MM.1S (cell line): ENCODE results near the gene CACNA1C.

ENCODE experiments used
- DNase-seq: peaks from one replicate; pipeline ENCODE4 v3.0.0-alpha.2; 2015
- H2AFZ ChIP-seq: fragments of 300-600 bp; sonication (generic); 2 replicates; pipeline ENCODE4 v1.6.0; 2016; ENCODE audit warnings: antibody characterized with exemption, low read length
- H3F3A ChIP-seq: fragments of 300-600 bp; sonication (generic); 2 replicates; pipeline ENCODE4 v1.6.1; 2016; ENCODE audit warnings: mild to moderate bottlenecking, antibody characterized with exemption, low read length, moderate library complexity, mixed read lengths; ENCODE audit not compliant: insufficient read depth
- H3K27ac ChIP-seq: fragments of 300-600 bp; sonication (generic); 2 replicates; pipeline ENCODE4 v1.5.1; 2016; ENCODE audit warnings: mild to moderate bottlenecking, low read length
- H3K27me3 ChIP-seq: fragments of 300-600 bp; sonication (generic); replicated peaks from 2 replicates; pipeline ENCODE4 v1.6.0; 2016; ENCODE audit warnings: low read length; ENCODE audit not compliant: insufficient read depth
- H3K36me3 ChIP-seq: fragments of 300-600 bp; sonication (generic); replicated peaks from 2 replicates; pipeline ENCODE4 v1.6.1; 2016; ENCODE audit warnings: mild to moderate bottlenecking, low read length, mixed read lengths; ENCODE audit not compliant: insufficient read depth
- H3K4me1 ChIP-seq: fragments of 300-600 bp; sonication (generic); 2 replicates; pipeline ENCODE4 v1.6.1; 2016; ENCODE audit warnings: low read length, mixed read lengths
- H3K4me2 ChIP-seq: fragments of 300-600 bp; sonication (generic); 2 replicates; pipeline ENCODE4 v1.6.0; 2016; ENCODE audit warnings: low read depth, low read length
- H3K4me3 ChIP-seq: fragments of 300-600 bp; sonication (generic); 2 replicates; pipeline ENCODE4 v1.5.1; 2016; ENCODE audit warnings: low read length, mixed read lengths
- H3K79me2 ChIP-seq: fragments of 300-600 bp; sonication (generic); 2 replicates; pipeline ENCODE4 v1.6.1; 2016; ENCODE audit warnings: mixed run types, low read length, mixed read lengths
- H3K9ac ChIP-seq: fragments of 300-600 bp; sonication (generic); 2 replicates; pipeline ENCODE4 v1.6.1; 2016; ENCODE audit warnings: low read length, mixed read lengths
- H3K9me2 ChIP-seq: fragments of 300-600 bp; sonication (generic); replicated peaks from 2 replicates; pipeline ENCODE4 v1.6.1; 2016; ENCODE audit warnings: mild to moderate bottlenecking, low read length, mixed read lengths; ENCODE audit not compliant: insufficient read depth
- H3K9me3 ChIP-seq: fragments of 300-600 bp; sonication (generic); replicated peaks from 2 replicates; pipeline ENCODE4 v1.6.1; 2016; ENCODE audit warnings: mild to moderate bottlenecking, low read length, mixed read lengths; ENCODE audit not compliant: insufficient read depth
- H4K20me1 ChIP-seq: fragments of 300-600 bp; sonication (generic); 2 replicates; pipeline ENCODE4 v1.6.1; 2016; ENCODE audit warnings: mild to moderate bottlenecking, low read length, moderate library complexity, mixed read lengths; ENCODE audit not compliant: insufficient read depth
- EZH2 ChIP-seq: fragments of 300-600 bp; sonication (generic); optimal IDR thresholded peaks from 2 replicates; pipeline ENCODE3; 2017; ENCODE audit warnings: low read depth, mild to moderate bottlenecking, antibody characterized with exemption, low read length, mixed read lengths
- EZH2phosphoT487 ChIP-seq: fragments of 300-600 bp; sonication (generic); IDR thresholded peaks from 2 replicates; pipeline ENCODE4 v1.6.1; 2018; ENCODE audit warnings: antibody characterized with exemption, low read length
- TF ChIP-seq, protein P1 (sequence below): fragments of 300-600 bp; sonication (generic); IDR thresholded peaks from 2 replicates; pipeline ENCODE4 v1.5.1; 2016; ENCODE audit warnings: antibody characterized with exemption, low read length, mixed read lengths

CACNA1C gene

DNA sequence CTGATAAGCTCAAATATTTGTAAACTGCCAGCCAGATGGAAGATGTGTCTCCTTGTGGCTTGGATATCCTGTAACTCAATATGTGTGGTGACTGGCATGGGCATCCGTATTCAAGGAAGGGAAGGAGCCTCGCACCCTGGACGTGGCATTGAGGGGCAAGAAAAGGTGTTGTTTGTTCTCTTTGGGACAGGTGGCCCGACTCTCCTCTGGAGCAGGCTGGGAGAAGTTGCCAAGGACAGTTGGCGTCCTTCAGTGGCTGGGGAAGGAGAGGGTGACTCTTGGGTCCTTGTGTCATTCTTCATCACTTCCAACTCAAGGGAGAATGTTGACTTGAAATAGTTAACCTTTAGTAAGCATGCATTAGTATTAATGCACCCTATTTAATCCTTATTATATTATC is 39.6 kb downstream of the CACNA1C start:
- no peaks in the 10 kb centered on the region for H3K9me3 ChIP-seq

GRCh38 chr12:2092890-2093289 is 40.1 kb downstream of the CACNA1C start:
- TF ChIP-seq EZH2, result no peak
- TF ChIP-seq, protein P1, sequence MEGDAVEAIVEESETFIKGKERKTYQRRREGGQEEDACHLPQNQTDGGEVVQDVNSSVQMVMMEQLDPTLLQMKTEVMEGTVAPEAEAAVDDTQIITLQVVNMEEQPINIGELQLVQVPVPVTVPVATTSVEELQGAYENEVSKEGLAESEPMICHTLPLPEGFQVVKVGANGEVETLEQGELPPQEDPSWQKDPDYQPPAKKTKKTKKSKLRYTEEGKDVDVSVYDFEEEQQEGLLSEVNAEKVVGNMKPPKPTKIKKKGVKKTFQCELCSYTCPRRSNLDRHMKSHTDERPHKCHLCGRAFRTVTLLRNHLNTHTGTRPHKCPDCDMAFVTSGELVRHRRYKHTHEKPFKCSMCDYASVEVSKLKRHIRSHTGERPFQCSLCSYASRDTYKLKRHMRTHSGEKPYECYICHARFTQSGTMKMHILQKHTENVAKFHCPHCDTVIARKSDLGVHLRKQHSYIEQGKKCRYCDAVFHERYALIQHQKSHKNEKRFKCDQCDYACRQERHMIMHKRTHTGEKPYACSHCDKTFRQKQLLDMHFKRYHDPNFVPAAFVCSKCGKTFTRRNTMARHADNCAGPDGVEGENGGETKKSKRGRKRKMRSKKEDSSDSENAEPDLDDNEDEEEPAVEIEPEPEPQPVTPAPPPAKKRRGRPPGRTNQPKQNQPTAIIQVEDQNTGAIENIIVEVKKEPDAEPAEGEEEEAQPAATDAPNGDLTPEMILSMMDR, result no peak
- TF ChIP-seq EZH2phosphoT487, result no peak
- no peaks in the 10 kb centered on the region for H3F3A ChIP-seq
- H3K9me2 ChIP-seq, result no peaks in the 10 kb centered on the region
- no peak overlapping the region for H3K4me3 ChIP-seq
- H3K79me2 ChIP-seq, result no peaks in the 10 kb centered on the region
- no peak overlapping the region for H3K9ac ChIP-seq
- H3K4me1 ChIP-seq, result no peaks in the 10 kb centered on the region
- no peaks in the 10 kb centered on the region for H3K9me3 ChIP-seq
- H2AFZ ChIP-seq, result no peak overlapping the region
- H4K20me1 ChIP-seq, result no peaks in the 10 kb centered on the region
- H3K27ac ChIP-seq, result no peak overlapping the region
- no peak for DNase-seq
- no peaks in the 10 kb centered on the region for H3K36me3 ChIP-seq
- H3K4me2 ChIP-seq, result no peak overlapping the region
- H3K27me3 ChIP-seq, result no peaks in the 10 kb centered on the region

More for the DNA sequence above, 39.6 kb downstream of the CACNA1C start:
- no peaks in the 10 kb centered on the region for H4K20me1 ChIP-seq
- TF ChIP-seq, protein P1, result no peak
- TF ChIP-seq EZH2phosphoT487 (no peak), EZH2 (no peak)
- no peaks in the 10 kb centered on the region for H3K27me3 ChIP-seq
- no peak overlapping the region for H3K4me3 ChIP-seq
- H3F3A ChIP-seq, result no peaks in the 10 kb centered on the region
- no peaks in the 10 kb centered on the region for H3K9me2 ChIP-seq
- DNase-seq, result no peak
- no peak overlapping the region for H3K4me2 ChIP-seq
- H3K36me3 ChIP-seq, result no peaks in the 10 kb centered on the region
- no peak overlapping the region for H3K27ac ChIP-seq
- H3K4me1 ChIP-seq, result no peaks in the 10 kb centered on the region
- no peak overlapping the region for H3K9ac ChIP-seq
- H3K79me2 ChIP-seq, result no peaks in the 10 kb centered on the region
- H2AFZ ChIP-seq, result no peak overlapping the region

DNA sequence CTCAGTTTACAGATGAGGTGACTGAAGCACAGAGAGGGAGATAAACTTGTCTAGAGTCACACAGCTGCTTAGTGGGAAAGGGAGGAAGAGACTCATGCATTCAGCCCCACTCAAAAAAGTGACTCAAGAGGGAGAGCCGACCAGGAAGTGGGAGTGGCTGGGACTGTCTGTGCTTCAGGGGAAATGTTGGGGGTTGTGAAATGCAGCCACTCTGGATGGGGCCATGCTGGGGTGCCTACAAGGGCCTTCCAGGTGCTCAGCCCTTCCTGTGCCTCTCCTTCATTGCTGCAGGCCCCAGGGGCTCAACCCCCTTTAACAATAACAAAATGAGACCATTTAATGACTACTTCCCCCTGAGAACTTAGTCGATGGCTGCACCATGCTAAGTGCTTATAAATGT is 41.8 kb downstream of the CACNA1C start:
- Histone ChIP-seq H3K4me3 (no peak overlapping the region), H3K79me2 (no peaks in the 10 kb centered on the region)
- TF ChIP-seq EZH2phosphoT487, result no peak
- TF ChIP-seq, protein P1, result no peak
- no peak for TF ChIP-seq EZH2

More for the DNA sequence above, 41.8 kb downstream of the CACNA1C start:
- no peak for DNase-seq
- no peaks in the 10 kb centered on the region for H3K4me1 ChIP-seq
- no peaks in the 10 kb centered on the region for H3K9me2 ChIP-seq
- H3K36me3 ChIP-seq, result no peaks in the 10 kb centered on the region
- H3F3A ChIP-seq, result no peaks in the 10 kb centered on the region
- H3K27me3 ChIP-seq, result no peaks in the 10 kb centered on the region
- H3K27ac ChIP-seq, result no peak overlapping the region
- H3K9ac ChIP-seq, result no peak overlapping the region
- H2AFZ ChIP-seq, result no peak overlapping the region
- H3K9me3 ChIP-seq, result no peaks in the 10 kb centered on the region
- no peaks in the 10 kb centered on the region for H4K20me1 ChIP-seq
- H3K4me2 ChIP-seq, result no peak overlapping the region
